HEK293T (cell line): ENCODE results near the gene PDIA6.
"Not testable (repeated sequence)": the region's sequence is repeated elsewhere in the genome, so short reads cannot be mapped to it uniquely, and the experiment has no call there.

Experiments used
- FOXA1 ChIP-seq: fragments of 450-650 bp; IDR thresholded peaks from 2 replicates; pipeline ENCODE4 v1.6.1; 2016; ENCODE audit warnings: mild to moderate bottlenecking
- FOXK2 ChIP-seq: fragments of 450-650 bp; IDR thresholded peaks from 2 replicates; pipeline ENCODE4 v1.6.1; 2016; ENCODE audit warnings: mild to moderate bottlenecking
- FOXM1 ChIP-seq: fragments of 450-650 bp; IDR thresholded peaks from 2 replicates; pipeline ENCODE4 v1.6.1; 2017; ENCODE audit warnings: mild to moderate bottlenecking, borderline replicate concordance
- NFRKB ChIP-seq: fragments of 450-650 bp; IDR thresholded peaks from 2 replicates; pipeline ENCODE4 v1.6.1; 2016; ENCODE audit warnings: mild to moderate bottlenecking, moderate library complexity
- PKNOX1 ChIP-seq: fragments of 450-650 bp; IDR thresholded peaks from 2 replicates; pipeline ENCODE4 v1.6.1; 2016
- SP1 ChIP-seq: fragments of 450-650 bp; IDR thresholded peaks from 2 replicates; pipeline ENCODE4 v1.6.1; 2017
- SUZ12 ChIP-seq: fragments of 450-650 bp; IDR thresholded peaks from 2 replicates; pipeline ENCODE4 v1.6.1; 2016; ENCODE audit warnings: mild to moderate bottlenecking
- TARDBP ChIP-seq: fragments of 450-650 bp; IDR thresholded peaks from 2 replicates; pipeline ENCODE4 v1.6.1; 2016

- not testable (repeated sequence) for TF ChIP-seq FOXA1, SUZ12, PKNOX1, NFRKB, SP1, TARDBP, FOXK2, FOXM1
Observed at GRCh38 chr2:10818305-10818704, 5.7 kb upstream of the PDIA6 start.
